Muscle layer of duodenum (tissue), 2 donors: ENCODE data around the gene MRPS10.
"Not testable (repeated sequence)": the region's sequence is repeated elsewhere in the genome, so short reads cannot be mapped to it uniquely, and the experiment has no call there.

Source experiments
- H3K27ac ChIP-seq: one replicate; pipeline ENCODE4 v1.7.0; 2013; ENCODE audit warnings: mild to moderate bottlenecking, low read length
- H3K27me3 ChIP-seq: one replicate; pipeline ENCODE4 v1.7.0; 2013; ENCODE audit warnings: low read depth, mild to moderate bottlenecking, control low read depth, low read length
- H3K36me3 ChIP-seq, 2 donors: one replicate each; pipeline ENCODE4 v1.7.0; 2013; ENCODE audit warnings: low read length in 2 of 2, control low read depth in 1 of 2, mild to moderate bottlenecking in 1 of 2; ENCODE audit not compliant: insufficient read depth in 2 of 2, control insufficient read depth in 1 of 2
- H3K4me1 ChIP-seq, 2 donors: one replicate each; pipeline ENCODE4 v1.7.0; 2013; ENCODE audit warnings: low read length in 2 of 2, mild to moderate bottlenecking in 2 of 2, control low read depth in 1 of 2, moderate library complexity in 1 of 2; ENCODE audit not compliant: insufficient read depth in 2 of 2, control insufficient read depth in 1 of 2
- H3K4me3 ChIP-seq, 2 donors: one replicate each; pipeline ENCODE4 v1.7.0; 2013; ENCODE audit warnings: low read length in 2 of 2, low read depth in 1 of 2, mild to moderate bottlenecking in 1 of 2
- H3K9me3 ChIP-seq, 2 donors: one replicate each; pipeline ENCODE4 v1.7.0; 2013; ENCODE audit warnings: low read length in 2 of 2, control low read depth in 1 of 2, mild to moderate bottlenecking in 1 of 2; ENCODE audit not compliant: control insufficient read depth in 1 of 2
- donor health status: healthy.

Gene MRPS10

GRCh38 chr6:42171813-42172581, 45.7 kb downstream of the MRPS10 start:
- H3K9me3 ChIP-seq, result no peaks in the 10 kb centered on the region
- H3K36me3 ChIP-seq, result no peaks in the 10 kb centered on the region
- H3K4me3 ChIP-seq, result no peak overlapping the region
- no peak overlapping the region for H3K27ac ChIP-seq
- no peaks in the 10 kb centered on the region for H3K27me3 ChIP-seq
- no peaks in the 10 kb centered on the region for H3K4me1 ChIP-seq

- not testable (repeated sequence) for H3K4me1 ChIP-seq, H3K27me3 ChIP-seq, H3K4me3 ChIP-seq, H3K9me3 ChIP-seq, H3K36me3 ChIP-seq, H3K27ac ChIP-seq
Measured at GRCh38 chr6:42169780-42170179, 47.9 kb downstream of the MRPS10 start.

DNA sequence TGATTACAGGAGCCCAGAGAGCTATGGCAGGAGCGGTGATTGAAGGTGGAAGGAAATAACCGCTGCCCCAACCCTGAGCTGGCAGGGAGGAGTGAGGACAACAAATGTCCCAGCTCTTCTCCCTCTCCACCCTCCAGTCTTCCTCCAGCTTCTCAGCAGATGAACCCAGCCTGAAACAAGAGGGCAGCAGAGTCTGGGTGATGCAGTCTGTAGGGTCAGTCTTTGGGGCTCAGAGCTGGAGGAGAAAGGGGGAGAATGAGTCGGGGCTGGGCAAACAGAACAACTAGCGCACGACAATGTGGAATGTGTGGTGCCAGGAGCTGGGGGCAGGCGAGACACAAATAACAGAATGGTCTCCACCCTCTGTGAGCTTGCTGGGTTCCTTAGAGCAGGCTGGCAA, 49.0 kb downstream of the MRPS10 start:
- Histone ChIP-seq H3K27me3 (no peaks in the 10 kb centered on the region), H3K27ac (no peak overlapping the region), H3K9me3 (no peaks in the 10 kb centered on the region), H3K4me1 (no peaks in the 10 kb centered on the region), H3K4me3 (no peak overlapping the region), H3K36me3 (no peaks in the 10 kb centered on the region)

DNA sequence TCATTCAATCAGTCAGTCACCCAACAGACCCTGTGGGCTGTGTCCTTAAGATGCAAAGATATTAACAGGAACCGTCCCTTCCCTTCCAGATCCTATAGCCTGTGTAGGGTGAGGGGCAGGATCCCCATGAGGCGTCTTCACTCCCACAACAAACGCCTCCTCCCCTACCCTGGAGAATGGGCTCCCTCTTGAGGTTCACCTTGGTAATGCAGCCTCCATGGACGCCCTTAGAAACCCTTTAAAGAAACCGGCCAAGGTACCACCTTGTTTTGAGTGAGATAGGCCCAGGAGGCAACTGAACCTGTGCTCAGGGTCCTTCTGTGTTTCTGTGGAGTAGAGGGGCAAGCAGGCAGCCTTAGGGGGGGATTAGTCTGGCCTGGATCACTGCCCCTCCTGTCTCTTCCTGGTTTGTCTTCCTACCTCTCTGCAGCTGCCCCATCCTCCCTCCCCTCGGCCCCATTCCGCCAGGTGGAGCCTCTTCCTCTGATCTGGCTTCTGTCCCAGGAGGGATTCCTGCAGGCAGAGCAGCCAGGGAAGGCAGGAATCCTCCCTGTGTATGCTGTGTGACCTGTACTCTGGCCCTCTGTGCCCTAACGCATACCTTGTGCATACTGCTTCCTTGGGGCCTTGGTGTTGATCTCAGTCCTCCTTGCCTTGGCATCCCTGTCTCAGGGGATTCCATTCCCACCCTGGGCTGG, 51.1 kb downstream of the MRPS10 start:
- H3K27ac ChIP-seq, result no peak overlapping the region
- H3K36me3 ChIP-seq, result no peaks in the 10 kb centered on the region
- H3K9me3 ChIP-seq, result no peaks in the 10 kb centered on the region
- H3K4me3 ChIP-seq, result no peak overlapping the region
- H3K4me1 ChIP-seq, result no peaks in the 10 kb centered on the region
- H3K27me3 ChIP-seq, result no peaks in the 10 kb centered on the region

DNA sequence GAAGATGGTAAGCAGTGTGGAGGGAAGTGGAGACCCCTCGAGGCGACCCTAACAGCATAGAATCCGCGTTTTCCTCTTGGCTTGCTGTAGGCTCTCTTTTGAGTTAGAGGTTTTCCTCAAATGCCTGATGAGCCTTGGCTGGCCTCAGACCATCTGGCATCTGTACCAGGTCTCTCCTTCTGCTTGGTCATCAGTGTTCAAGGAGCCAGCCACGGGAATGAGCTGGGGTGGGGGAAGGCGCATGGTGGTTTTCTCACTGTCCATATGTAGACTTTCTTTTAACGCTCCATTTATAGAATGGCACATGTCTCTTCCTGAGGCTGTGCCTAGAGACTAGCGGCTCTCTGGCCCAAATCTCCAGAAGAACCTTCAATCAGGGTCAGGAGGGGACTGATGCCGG, 52.6 kb downstream of the MRPS10 start:
- H3K36me3 ChIP-seq, result no peaks in the 10 kb centered on the region
- H3K4me3 ChIP-seq, result no peak overlapping the region
- no peaks in the 10 kb centered on the region for H3K9me3 ChIP-seq
- no peak overlapping the region for H3K27ac ChIP-seq
- H3K4me1 ChIP-seq, result no peaks in the 10 kb centered on the region
- H3K27me3 ChIP-seq, result no peaks in the 10 kb centered on the region

GRCh38 chr6:42163981-42164380, 53.7 kb downstream of the MRPS10 start:
- no peak overlapping the region for H3K4me3 ChIP-seq
- no peaks in the 10 kb centered on the region for H3K36me3 ChIP-seq
- no peaks in the 10 kb centered on the region for H3K4me1 ChIP-seq
- H3K27me3 ChIP-seq, result no peaks in the 10 kb centered on the region
- no peak overlapping the region for H3K27ac ChIP-seq
- no peaks in the 10 kb centered on the region for H3K9me3 ChIP-seq

DNA sequence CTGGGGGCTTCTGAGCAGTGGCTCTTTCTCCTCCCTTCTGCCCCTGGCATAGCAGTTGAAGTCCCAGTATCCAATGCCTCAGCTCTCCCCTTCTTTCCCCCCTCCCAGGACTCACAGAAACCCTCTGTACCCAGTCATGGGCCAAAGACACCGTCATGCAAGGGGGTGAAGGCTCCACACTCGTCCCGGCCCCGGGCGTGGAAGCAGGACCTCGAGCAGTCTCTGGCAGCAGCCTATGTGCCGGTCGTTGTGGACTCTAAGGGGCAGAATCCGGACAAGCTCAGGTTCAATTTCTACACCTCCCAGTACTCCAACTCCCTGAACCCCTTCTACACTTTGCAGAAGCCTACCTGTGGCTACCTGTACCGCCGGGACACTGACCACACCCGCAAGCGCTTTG, 54.8 kb downstream of the MRPS10 start:
- no peaks in the 10 kb centered on the region for H3K27me3 ChIP-seq
- H3K27ac ChIP-seq, result no peak overlapping the region
- no peaks in the 10 kb centered on the region for H3K36me3 ChIP-seq
- no peaks in the 10 kb centered on the region for H3K9me3 ChIP-seq
- peaks cover 0 to 5% of the 10 kb centered on the region in 2 donors for H3K4me1 ChIP-seq
- H3K4me3 ChIP-seq, result no peak overlapping the region

- Histone ChIP-seq H3K27me3 (no peaks in the 10 kb centered on the region), H3K4me1 (peaks cover 0 to 5% of the 10 kb centered on the region in 2 donors), H3K36me3 (no peaks in the 10 kb centered on the region), H3K4me3 (no peak overlapping the region), H3K27ac (no peak overlapping the region), H3K9me3 (no peaks in the 10 kb centered on the region)
Measured at GRCh38 chr6:42162384-42162783, 55.3 kb downstream of the MRPS10 start.

DNA sequence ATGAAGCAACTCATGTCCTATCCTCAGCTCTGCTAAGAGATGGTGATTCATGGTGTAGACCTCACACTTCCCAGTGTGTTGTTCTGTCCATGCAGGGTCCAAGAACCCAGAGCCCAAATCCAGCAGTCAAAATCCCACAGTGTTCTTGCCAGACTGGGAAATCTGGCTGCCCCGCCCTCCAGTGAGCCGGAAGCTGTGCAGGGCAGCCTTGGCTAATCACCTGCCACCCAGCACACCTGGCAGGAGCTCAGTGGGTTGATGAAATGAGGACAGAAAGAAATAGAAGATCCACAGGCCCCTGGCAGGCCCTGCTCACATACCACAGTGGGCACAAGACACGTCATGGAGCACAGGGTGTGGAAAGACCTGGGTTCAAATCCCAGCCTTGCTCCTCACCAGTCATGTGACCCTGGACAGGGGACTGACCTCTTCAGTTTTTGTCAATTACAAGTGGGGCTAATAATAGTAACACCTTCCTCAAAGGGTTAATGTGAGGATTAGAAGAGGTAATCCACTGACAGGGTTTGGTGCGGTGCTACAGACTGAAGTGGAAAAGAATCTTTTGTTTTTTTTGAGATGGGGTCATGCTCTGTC, 58.1 kb downstream of the MRPS10 start:
- Histone ChIP-seq H3K4me3 (no peak overlapping the region), H3K9me3 (no peaks in the 10 kb centered on the region), H3K36me3 (no peaks in the 10 kb centered on the region), H3K27ac (no peak overlapping the region), H3K4me1 (peaks cover 0 to 5% of the 10 kb centered on the region in 2 donors), H3K27me3 (no peaks in the 10 kb centered on the region)

DNA sequence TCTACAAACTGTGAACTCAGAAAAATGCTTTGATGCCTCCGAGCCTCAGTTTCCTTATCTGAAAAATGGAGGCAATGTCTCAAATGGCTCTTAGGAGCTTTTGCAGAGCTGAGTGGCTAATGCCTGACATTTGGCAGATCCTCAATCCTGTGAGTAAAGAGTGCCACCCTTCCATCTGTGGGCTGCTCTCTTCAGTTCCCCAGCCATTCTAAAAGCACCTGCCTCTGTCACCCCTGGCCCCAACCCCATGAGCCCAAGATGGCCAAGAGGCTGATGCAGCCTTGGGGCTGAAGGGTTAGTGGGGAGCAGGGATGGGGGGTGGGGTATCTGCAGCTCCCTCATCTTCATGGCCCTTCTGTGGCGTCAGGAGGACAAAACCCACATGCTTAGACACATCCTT, 59.0 kb downstream of the MRPS10 start:
- peaks cover 0 to 5% of the 10 kb centered on the region in 2 donors for H3K4me1 ChIP-seq
- no peaks in the 10 kb centered on the region for H3K27me3 ChIP-seq
- no peaks in the 10 kb centered on the region for H3K9me3 ChIP-seq
- no peaks in the 10 kb centered on the region for H3K36me3 ChIP-seq
- no peak overlapping the region for H3K4me3 ChIP-seq
- H3K27ac ChIP-seq, result no peak overlapping the region

GRCh38 chr6:42158011-42158410, 59.6 kb downstream of the MRPS10 start:
- no peak overlapping the region for H3K4me3 ChIP-seq
- H3K4me1 ChIP-seq, result peaks cover 0 to 5% of the 10 kb centered on the region in 2 donors
- H3K27me3 ChIP-seq, result no peaks in the 10 kb centered on the region
- H3K36me3 ChIP-seq, result no peaks in the 10 kb centered on the region
- no peak overlapping the region for H3K27ac ChIP-seq
- H3K9me3 ChIP-seq, result no peaks in the 10 kb centered on the region
